Esophagus squamous epithelium (tissue), 4 donors: ENCODE data around the gene CACNA2D3.

Experiments
- CTCF ChIP-seq, 6 experiments: fragments of 450-650 bp in 4 of 6; fragments of 200-600 bp in 2 of 6; sonication (generic) in 2 of 6; IDR thresholded peaks; one replicate each; pipeline ENCODE4 v1.5.1; 2016 to 2019; ENCODE audit warnings: antibody characterized with exemption in 6 of 6, mild to moderate bottlenecking in 4 of 6, moderate library complexity in 4 of 6
- POLR2A ChIP-seq, 4 donors: fragments of 450-650 bp; IDR thresholded peaks; one replicate each; pipeline ENCODE4 v1.6.1; 2017; ENCODE audit warnings: antibody characterized with exemption in 4 of 4, mild to moderate bottlenecking in 4 of 4, moderate library complexity in 3 of 4

- TF ChIP-seq CTCF (IDR thresholded peaks at IDR 0.05): no peak
- TF ChIP-seq POLR2A (IDR thresholded peaks at IDR 0.05): no peak
Measured at GRCh38 chr3:54915181-54915580, 792.8 kb downstream of the CACNA2D3 start.
